Right forelimb (tissue), 1 donor: ENCODE measurements around the gene CSF1R.
"Not testable (repeated sequence)": the region's sequence is repeated elsewhere in the genome, so short reads cannot be mapped to it uniquely, and the experiment has no call there.

Experiments used
- DNase-seq: peaks from one replicate; pipeline ENCODE4 v3.0.0-alpha.2; 2018

Gene CSF1R

GRCh38 chr5:150103678-150104549, 17.6 kb upstream of the CSF1R start:
- peak; percentile 33 for DNase-seq

- DNase-seq, result peak; percentile 27
Observed at GRCh38 chr5:150101023-150101422, 14.7 kb upstream of the CSF1R start.

- no peak for DNase-seq
Observed at GRCh38 chr5:150097152-150097551, 10.8 kb upstream of the CSF1R start.

GRCh38 chr5:150092159-150092787, 5.9 kb upstream of the CSF1R start:
- DNase-seq, result no peak

GRCh38 chr5:150085191-150085912, 1.0 kb downstream of the CSF1R start:
- peak; percentile 42 for DNase-seq

GRCh38 chr5:150084754-150085153, 1.6 kb downstream of the CSF1R start:
- not testable (repeated sequence) for DNase-seq

GRCh38 chr5:150082889-150083288, 3.5 kb downstream of the CSF1R start:
- peak; percentile 36 for DNase-seq

- peak; percentile 45 for DNase-seq
Observed at GRCh38 chr5:150082374-150082773, 4.0 kb downstream of the CSF1R start.

GRCh38 chr5:150081541-150082283, 4.6 kb downstream of the CSF1R start:
- peak; percentile 66 for DNase-seq

- DNase-seq, result no peak
Observed at GRCh38 chr5:150080696-150081435, 5.5 kb downstream of the CSF1R start.

GRCh38 chr5:150079909-150080461, 6.4 kb downstream of the CSF1R start:
- DNase-seq, result peak; percentile 23

GRCh38 chr5:150078802-150079689, 7.3 kb downstream of the CSF1R start:
- peak; percentile 19 for DNase-seq

- no peak for DNase-seq
Observed at GRCh38 chr5:150077996-150078801, 8.2 kb downstream of the CSF1R start.

GRCh38 chr5:150077060-150077459, 9.3 kb downstream of the CSF1R start:
- no peak for DNase-seq

GRCh38 chr5:150075806-150076205, 10.5 kb downstream of the CSF1R start:
- peak; percentile 27 for DNase-seq

- DNase-seq, result peak; percentile 28
Observed at GRCh38 chr5:150075233-150075632, 11.1 kb downstream of the CSF1R start.

GRCh38 chr5:150073677-150074076, 12.7 kb downstream of the CSF1R start:
- DNase-seq, result no peak

GRCh38 chr5:150073086-150073625, 13.2 kb downstream of the CSF1R start:
- peak; percentile 15 for DNase-seq

- DNase-seq, result no peak
Observed at GRCh38 chr5:150070821-150071220, 15.5 kb downstream of the CSF1R start.
